IPS-NIHi7 (cell line): ENCODE data around the gene SCN3A.

ENCODE experiments used
- DNase-seq: peaks from one replicate; pipeline ENCODE4 v3.0.0; 2012; ENCODE audit warnings: mixed read lengths; ENCODE audit errors: extremely low spot score

SCN3A gene

DNA sequence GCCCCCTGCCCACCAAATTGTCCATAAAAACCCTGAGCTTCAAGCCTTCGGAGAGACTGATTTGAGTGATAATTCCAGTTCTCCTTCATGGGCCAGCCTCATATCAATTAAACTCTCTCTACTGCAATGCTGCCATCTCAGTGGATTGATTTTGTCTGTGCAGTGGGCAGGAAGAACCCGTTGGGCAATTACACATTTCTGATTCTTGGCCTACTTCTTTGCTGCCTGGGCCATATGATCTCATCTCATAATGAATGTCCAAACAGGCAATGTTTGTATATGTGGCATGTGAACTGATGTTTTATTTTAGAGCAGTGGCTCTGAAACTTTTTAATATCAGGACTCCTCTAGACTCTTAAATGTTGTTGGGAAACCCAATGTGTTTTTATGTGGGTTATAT lies 147.3 kb downstream of the SCN3A start:
- DNase-seq = no peak

DNA sequence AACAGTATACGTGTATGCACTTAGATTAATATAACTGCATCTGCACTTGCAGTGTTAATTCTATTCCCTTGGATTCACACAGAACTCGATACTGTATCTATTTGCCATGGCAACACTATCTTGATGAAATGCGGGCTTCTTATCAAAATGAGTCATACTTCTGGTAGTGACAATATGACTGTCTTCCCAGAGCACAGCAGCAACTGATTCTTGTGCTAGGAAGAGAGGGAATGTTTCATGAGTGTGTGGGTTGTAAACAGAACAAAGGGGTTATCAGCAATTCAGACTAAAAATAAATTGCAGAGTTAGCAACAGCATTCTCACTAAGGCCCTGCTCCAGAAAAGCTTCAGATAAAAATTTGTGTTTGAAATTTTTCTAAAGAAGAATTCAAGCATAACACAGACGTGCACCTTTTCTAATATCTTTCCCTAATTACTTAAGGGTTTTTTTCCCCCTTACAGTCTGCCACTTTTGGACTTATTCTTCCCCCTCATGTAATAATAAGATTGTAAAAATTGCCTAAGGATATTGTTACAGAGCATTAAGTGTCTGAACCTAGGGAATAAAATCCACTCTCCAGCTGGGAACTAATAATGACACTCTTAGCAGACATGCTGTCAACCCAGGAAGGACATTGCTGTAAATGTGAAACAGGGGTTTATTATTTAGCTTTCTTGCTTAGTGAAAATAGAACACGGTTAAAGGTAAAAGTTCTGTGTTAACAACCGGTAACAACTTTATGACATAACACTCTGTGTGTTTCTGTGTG lies 148.6 kb downstream of the SCN3A start:
- DNase-seq = peak; percentile 14

DNA sequence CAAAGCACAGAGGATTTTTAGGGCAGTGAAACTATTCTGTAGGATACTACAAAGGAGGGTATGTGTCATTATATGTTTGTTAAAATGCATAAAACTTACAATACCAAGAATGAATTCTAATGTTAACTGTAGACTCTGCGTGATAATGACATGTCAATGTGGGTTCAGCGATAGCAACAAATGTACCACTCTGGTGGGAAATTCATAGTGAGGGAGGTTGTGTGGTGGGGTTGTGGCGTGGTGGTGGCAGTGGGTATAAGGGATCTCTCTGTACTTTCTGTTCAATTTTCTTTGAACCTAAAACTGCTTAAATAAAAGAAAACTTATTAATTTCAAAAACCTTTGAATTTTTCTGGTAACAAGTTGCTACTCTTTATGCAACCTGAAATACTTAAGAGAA lies 149.2 kb downstream of the SCN3A start:
- no peak for DNase-seq

DNA sequence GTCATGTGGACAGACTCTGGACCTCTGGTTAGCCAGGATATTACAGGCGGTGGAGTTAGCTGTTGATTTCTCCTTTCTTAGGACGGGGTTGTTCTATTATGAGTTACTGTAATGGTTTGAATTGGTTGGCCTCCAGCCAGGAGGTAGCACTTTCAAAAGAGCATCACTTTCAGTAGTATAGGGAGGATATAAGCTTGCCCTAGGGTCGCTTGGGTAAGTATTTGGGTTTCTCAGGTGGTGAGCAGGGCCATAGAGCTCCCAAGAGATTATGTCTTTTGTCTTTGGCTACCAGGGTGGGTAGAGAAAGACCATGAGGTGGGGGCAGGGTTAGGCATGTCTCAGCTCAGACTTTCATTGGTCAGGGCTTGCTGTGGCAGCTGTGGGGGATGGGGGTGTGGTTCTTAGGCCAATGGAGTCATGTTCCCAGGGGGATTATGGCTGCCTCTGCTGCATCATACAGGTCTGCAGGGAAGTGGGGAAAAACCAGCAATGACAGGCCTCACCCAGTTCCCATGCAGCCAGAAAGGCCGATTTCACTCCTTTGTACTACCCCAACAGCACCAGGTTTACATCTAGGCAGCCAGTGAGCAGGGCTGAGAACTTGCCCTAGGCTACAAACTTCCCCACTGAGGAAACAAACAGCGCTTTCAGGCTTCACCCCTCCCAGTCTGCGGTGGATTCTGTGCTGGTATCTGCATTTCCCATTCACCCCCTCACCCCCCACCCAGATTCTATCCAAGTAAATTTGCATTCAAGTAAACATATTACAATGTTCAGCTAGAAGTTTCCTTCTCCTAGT lies 159.1 kb downstream of the SCN3A start:
- no peak for DNase-seq
